ENCODE results near the gene ADGRL3.
"Not testable (repeated sequence)": the region's sequence is repeated elsewhere in the genome, so short reads cannot be mapped to it uniquely, and the experiment has no call there.

The ADGRL3 gene

GRCh38 chr4:61763682-61764081, 563.6 kb downstream of the ADGRL3 start:
- DNase-seq, result no peak

GRCh38 chr4:61764090-61764489, 564.0 kb downstream of the ADGRL3 start:
- DNase-seq, result not testable (repeated sequence)

GRCh38 chr4:61769444-61770167, 569.5 kb downstream of the ADGRL3 start:
- DNase-seq, result not testable (repeated sequence)

- DNase-seq, result no peak
These were observed 570.3 kb downstream of the ADGRL3 start for GRCh38 chr4:61770456-61770855.

- DNase-seq, result no peak
These were observed 570.9 kb downstream of the ADGRL3 start for GRCh38 chr4:61771056-61771455.

- peak; percentile 56 for DNase-seq
These were observed 572.0 kb downstream of the ADGRL3 start for GRCh38 chr4:61772126-61772525.

- DNase-seq, result no peak
These were observed 573.6 kb downstream of the ADGRL3 start for GRCh38 chr4:61773655-61774245.

- no peak for DNase-seq
These were observed 582.0 kb downstream of the ADGRL3 start for GRCh38 chr4:61782133-61782532.

- DNase-seq, result no peak
These were observed 582.9 kb downstream of the ADGRL3 start for GRCh38 chr4:61783050-61783449.

- DNase-seq, result no peak
These were observed 585.6 kb downstream of the ADGRL3 start for GRCh38 chr4:61785761-61786160.

GRCh38 chr4:61786211-61786610, 586.1 kb downstream of the ADGRL3 start:
- no peak for DNase-seq

- DNase-seq, result no peak
These were observed 595.9 kb downstream of the ADGRL3 start for GRCh38 chr4:61795998-61796397.

- no peak for DNase-seq
These were observed 599.7 kb downstream of the ADGRL3 start for GRCh38 chr4:61799794-61800193.

GRCh38 chr4:61805227-61805626, 605.1 kb downstream of the ADGRL3 start:
- DNase-seq, result no peak

- DNase-seq, result no peak
These were observed 605.9 kb downstream of the ADGRL3 start for GRCh38 chr4:61805979-61806378.

GRCh38 chr4:61812171-61812570, 612.0 kb downstream of the ADGRL3 start:
- no peak for DNase-seq

- no peak for DNase-seq
These were observed 616.9 kb downstream of the ADGRL3 start for GRCh38 chr4:61817071-61817470.

GRCh38 chr4:61820136-61820535, 620.0 kb downstream of the ADGRL3 start:
- DNase-seq, result no peak

- no peak for DNase-seq
These were observed 624.3 kb downstream of the ADGRL3 start for GRCh38 chr4:61824454-61824853.

GRCh38 chr4:61827907-61828391, 627.8 kb downstream of the ADGRL3 start:
- DNase-seq, result no peak

- no peak for DNase-seq
These were observed 628.8 kb downstream of the ADGRL3 start for GRCh38 chr4:61828960-61829359.

- no peak for DNase-seq
These were observed 631.9 kb downstream of the ADGRL3 start for GRCh38 chr4:61831987-61832386.

GRCh38 chr4:61837395-61837794, 637.3 kb downstream of the ADGRL3 start:
- no peak for DNase-seq

GRCh38 chr4:61838072-61838471, 637.9 kb downstream of the ADGRL3 start:
- DNase-seq, result no peak

- DNase-seq, result no peak
These were observed 641.6 kb downstream of the ADGRL3 start for GRCh38 chr4:61841714-61842113.

Data from islet precursor cell (in vitro differentiated cells).